ENCODE data around the gene MISP. TPM values are rescaled to one million over a fixed set of nuclear protein-coding genes. Genes with fewer than 3 reads are reported as not detected.

The MISP gene
- total and polyA plus RNA-seq, 4 donors: 14.9 to 23.7 (median 22.1) TPM

GRCh38 chr19:788686-788982 lies 37.7 kb downstream of the MISP start:
- Histone ChIP-seq H3K27ac (ENCODE audit: low read depth in 1 of 2, low read length in 1 of 2) (peak overlapping the region; percentile 58 to 78), H3K36me3 (ENCODE audit: control insufficient read depth in 4 of 4, insufficient read depth in 4 of 4, low read length in 4 of 4) (no peaks in the 10 kb centered on the region), H3K4me3 (no peak overlapping the region), H3K9me3 (ENCODE audit: control insufficient read depth in 4 of 4, insufficient read depth in 3 of 4, low read length in 3 of 4) (no peaks in the 10 kb centered on the region), H3K9ac (ENCODE audit: insufficient read depth in 1 of 2, low read length in 2 of 2) (no peak overlapping the region), H3K27me3 (ENCODE audit: control insufficient read depth in 3 of 3, insufficient read depth in 3 of 3, low read length in 2 of 3) (no peaks in the 10 kb centered on the region), H3K4me1 (ENCODE audit: control insufficient read depth in 5 of 5, insufficient read depth in 5 of 5, low read length in 5 of 5) (peaks cover 0 to 20% (median 11%) of the 10 kb centered on the region in 5 donors)
- 55 to 61% methylated on average over 11 of the region's 11 CpGs for WGBS, 2 donors
- no peak for DNase-seq
- no peak for ATAC-seq (ENCODE audit: insufficient read depth, low FRiP score)
- TF ChIP-seq, protein P1, sequence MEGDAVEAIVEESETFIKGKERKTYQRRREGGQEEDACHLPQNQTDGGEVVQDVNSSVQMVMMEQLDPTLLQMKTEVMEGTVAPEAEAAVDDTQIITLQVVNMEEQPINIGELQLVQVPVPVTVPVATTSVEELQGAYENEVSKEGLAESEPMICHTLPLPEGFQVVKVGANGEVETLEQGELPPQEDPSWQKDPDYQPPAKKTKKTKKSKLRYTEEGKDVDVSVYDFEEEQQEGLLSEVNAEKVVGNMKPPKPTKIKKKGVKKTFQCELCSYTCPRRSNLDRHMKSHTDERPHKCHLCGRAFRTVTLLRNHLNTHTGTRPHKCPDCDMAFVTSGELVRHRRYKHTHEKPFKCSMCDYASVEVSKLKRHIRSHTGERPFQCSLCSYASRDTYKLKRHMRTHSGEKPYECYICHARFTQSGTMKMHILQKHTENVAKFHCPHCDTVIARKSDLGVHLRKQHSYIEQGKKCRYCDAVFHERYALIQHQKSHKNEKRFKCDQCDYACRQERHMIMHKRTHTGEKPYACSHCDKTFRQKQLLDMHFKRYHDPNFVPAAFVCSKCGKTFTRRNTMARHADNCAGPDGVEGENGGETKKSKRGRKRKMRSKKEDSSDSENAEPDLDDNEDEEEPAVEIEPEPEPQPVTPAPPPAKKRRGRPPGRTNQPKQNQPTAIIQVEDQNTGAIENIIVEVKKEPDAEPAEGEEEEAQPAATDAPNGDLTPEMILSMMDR (IDR thresholded peaks at IDR 0.05; ENCODE audit: control extremely low read depth, extremely low read depth): no peak

DNA sequence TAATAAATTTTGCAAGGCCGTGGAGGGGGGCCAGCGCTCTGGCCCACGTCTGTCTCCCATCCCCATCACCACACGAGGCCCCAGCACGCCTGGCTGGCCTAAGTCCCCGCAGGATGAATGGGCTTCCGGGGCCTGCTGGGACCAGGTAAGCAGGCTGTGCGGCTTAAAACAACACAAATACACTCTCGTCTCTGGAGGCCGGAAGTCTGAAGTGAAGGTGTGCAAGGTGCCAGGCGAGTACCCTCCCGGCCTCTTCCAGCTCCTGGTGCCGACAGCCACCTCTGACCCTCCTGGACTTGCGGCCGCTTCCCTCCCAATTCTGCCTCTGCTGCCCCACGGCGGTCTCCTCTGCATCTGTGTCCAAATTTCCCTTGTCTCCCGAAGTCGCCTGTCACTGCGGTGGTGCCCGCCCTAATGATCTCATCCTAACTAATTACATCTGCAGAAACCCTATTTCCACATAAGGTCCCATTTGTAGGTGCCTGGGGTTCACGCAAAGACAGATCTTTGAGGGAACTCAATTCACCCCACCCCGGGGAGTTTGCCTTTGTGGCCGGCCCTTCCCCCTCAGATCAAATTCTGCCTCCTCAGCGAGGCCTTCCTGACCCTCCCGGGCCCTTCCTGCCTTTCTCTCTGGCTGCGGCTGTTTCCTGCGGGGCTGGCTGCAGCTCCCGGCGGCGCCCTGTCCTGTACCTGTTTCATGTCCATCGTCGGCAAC lies 38.2 kb downstream of the MISP start:
- H3K9me3 ChIP-seq (ENCODE audit: control insufficient read depth in 4 of 4, insufficient read depth in 3 of 4, low read length in 3 of 4): no peaks in the 10 kb centered on the region
- no peak overlapping the region for H3K9ac ChIP-seq (ENCODE audit: insufficient read depth in 1 of 2, low read length in 2 of 2)
- DNase-seq: peak in 2 of 3 donors; percentile 46 to 62
- no peaks in the 10 kb centered on the region for H3K27me3 ChIP-seq (ENCODE audit: control insufficient read depth in 3 of 3, insufficient read depth in 3 of 3, low read length in 2 of 3)
- H3K36me3 ChIP-seq (ENCODE audit: control insufficient read depth in 4 of 4, insufficient read depth in 4 of 4, low read length in 4 of 4): no peaks in the 10 kb centered on the region
- 24 to 33% methylated on average over 33 of the region's 33 CpGs for WGBS, 2 donors
- peak overlapping the region; percentile 78 for H3K27ac ChIP-seq (ENCODE audit: low read depth in 1 of 2, low read length in 1 of 2)
- ATAC-seq (ENCODE audit: insufficient read depth, low FRiP score): peak; percentile 20
- no peak overlapping the region for H3K4me3 ChIP-seq
- H3K4me1 ChIP-seq (ENCODE audit: control insufficient read depth in 5 of 5, insufficient read depth in 5 of 5, low read length in 5 of 5): peaks cover 0 to 23% (median 11%) of the 10 kb centered on the region in 5 donors
- TF ChIP-seq, protein P1 (IDR thresholded peaks at IDR 0.05; ENCODE audit: control extremely low read depth, extremely low read depth): no peak

- H3K9ac ChIP-seq (ENCODE audit: insufficient read depth in 1 of 2, low read length in 2 of 2): no peak overlapping the region
- no peak overlapping the region for H3K4me3 ChIP-seq
- peaks cover 0 to 20% (median 11%) of the 10 kb centered on the region in 5 donors for H3K4me1 ChIP-seq (ENCODE audit: control insufficient read depth in 5 of 5, insufficient read depth in 5 of 5, low read length in 5 of 5)
- no peaks in the 10 kb centered on the region for H3K27me3 ChIP-seq (ENCODE audit: control insufficient read depth in 3 of 3, insufficient read depth in 3 of 3, low read length in 2 of 3)
- DNase-seq: no peak
- no peaks in the 10 kb centered on the region for H3K9me3 ChIP-seq (ENCODE audit: control insufficient read depth in 4 of 4, insufficient read depth in 3 of 4, low read length in 3 of 4)
- H3K36me3 ChIP-seq (ENCODE audit: control insufficient read depth in 4 of 4, insufficient read depth in 4 of 4, low read length in 4 of 4): no peaks in the 10 kb centered on the region
- 54 to 63% methylated on average over 9 of the region's 9 CpGs for WGBS, 2 donors
- no peak for ATAC-seq (ENCODE audit: insufficient read depth, low FRiP score)
- TF ChIP-seq, protein P1 (IDR thresholded peaks at IDR 0.05; ENCODE audit: control extremely low read depth, extremely low read depth): no peak
- H3K27ac ChIP-seq (ENCODE audit: low read depth in 1 of 2, low read length in 1 of 2): peak overlapping the region; percentile 78
Measured at GRCh38 chr19:789701-790060, 38.8 kb downstream of the MISP start.
